Brain pericyte (primary cell): ENCODE measurements around the gene NTNG1.

ENCODE experiments used
- DNase-seq: peaks from one replicate; pipeline ENCODE4 v3.0.0-alpha.2; 2012; ENCODE audit warnings: low read depth, low spot score

NTNG1 gene

GRCh38 chr1:107327446-107327845 lies 186.6 kb downstream of the NTNG1 start:
- no peak for DNase-seq

- no peak for DNase-seq
Measured at GRCh38 chr1:107328087-107328486, 187.2 kb downstream of the NTNG1 start.

- DNase-seq, result no peak
Measured at GRCh38 chr1:107339775-107340174, 198.9 kb downstream of the NTNG1 start.

GRCh38 chr1:107342316-107342715 lies 201.5 kb downstream of the NTNG1 start:
- no peak for DNase-seq

- DNase-seq, result no peak
Measured at GRCh38 chr1:107342768-107343167, 201.9 kb downstream of the NTNG1 start.

GRCh38 chr1:107343601-107344000 lies 202.8 kb downstream of the NTNG1 start:
- DNase-seq, result no peak

GRCh38 chr1:107344268-107344760 lies 203.5 kb downstream of the NTNG1 start:
- no peak for DNase-seq

- DNase-seq, result no peak
Measured at GRCh38 chr1:107344836-107345235, 204.0 kb downstream of the NTNG1 start.

GRCh38 chr1:107352850-107353249 lies 212.0 kb downstream of the NTNG1 start:
- no peak for DNase-seq

GRCh38 chr1:107357376-107357775 lies 216.5 kb downstream of the NTNG1 start:
- DNase-seq, result no peak

GRCh38 chr1:107358619-107359327 lies 217.9 kb downstream of the NTNG1 start:
- no peak for DNase-seq

GRCh38 chr1:107359472-107360241 lies 218.8 kb downstream of the NTNG1 start:
- no peak for DNase-seq

- no peak for DNase-seq
Measured at GRCh38 chr1:107362468-107363140, 221.8 kb downstream of the NTNG1 start.

GRCh38 chr1:107363154-107363553 lies 222.3 kb downstream of the NTNG1 start:
- DNase-seq, result no peak

- no peak for DNase-seq
Measured at GRCh38 chr1:107365527-107366240, 224.8 kb downstream of the NTNG1 start.

- no peak for DNase-seq
Measured at GRCh38 chr1:107378426-107378825, 237.6 kb downstream of the NTNG1 start.

- no peak for DNase-seq
Measured at GRCh38 chr1:107378866-107379265, 238.0 kb downstream of the NTNG1 start.

GRCh38 chr1:107379826-107380225 lies 239.0 kb downstream of the NTNG1 start:
- no peak for DNase-seq

- DNase-seq, result no peak
Measured at GRCh38 chr1:107389410-107390396, 248.9 kb downstream of the NTNG1 start.

GRCh38 chr1:107394301-107394700 lies 253.5 kb downstream of the NTNG1 start:
- no peak for DNase-seq

- DNase-seq, result no peak
Measured at GRCh38 chr1:107401704-107402103, 260.9 kb downstream of the NTNG1 start.
